Left ventricle myocardium inferior (tissue), 1 donor: Measurements from ENCODE around the gene ACADSB. TPM values are rescaled to one million over a fixed set of nuclear protein-coding genes. Genes with fewer than 3 reads are reported as not detected.

Experiments used
- DNase-seq: peaks from one replicate; pipeline ENCODE4 v3.0.0-alpha.2; 2020
- H3K27ac ChIP-seq: fragments of 200-600 bp; replicated peaks from 2 replicates; pipeline ENCODE4 v1.8.0; 2021
- H3K27me3 ChIP-seq: fragments of 200-600 bp; 2 replicates; pipeline ENCODE4 v1.8.0; 2021; ENCODE audit warnings: low read depth
- H3K36me3 ChIP-seq: fragments of 200-600 bp; 2 replicates; pipeline ENCODE4 v1.8.0; 2021
- H3K4me1 ChIP-seq: fragments of 200-600 bp; 2 replicates; pipeline ENCODE4 v1.8.0; 2021
- H3K4me3 ChIP-seq: fragments of 200-600 bp; 2 replicates; pipeline ENCODE4 v1.8.0; 2021; ENCODE audit warnings: mild to moderate bottlenecking, moderate library complexity
- H3K9me3 ChIP-seq: fragments of 200-600 bp; replicated peaks from 2 replicates; pipeline ENCODE4 v1.8.0; 2021
- CTCF ChIP-seq: fragments of 200-600 bp; IDR thresholded peaks from 2 replicates; pipeline ENCODE4 v1.8.0; 2021; ENCODE audit warnings: antibody characterized with exemption, mild to moderate bottlenecking, borderline replicate concordance
- intact Hi-C: fragments of 100-400 bp; cut with micrococcal nuclease; formaldehyde crosslinking; loops from one replicate; pipeline ENCODE4 v1.11.0; 2022
- long read RNA-seq: library from polyadenylated mRNA; unstranded; transcript quantifications from one replicate; pipeline ENCODE4 v2.0.0, GENCODE V29; 2021
- total RNA-seq: library from RNA; stranded (reverse); fragmentation: NEBNext Ultra II Directional; extraction: Animal tissue kit (Norgen Biotek cat#: 25700); gene quantifications from one replicate; pipeline ENCODE4 v1.2.1, GENCODE V29; 2021
- donor health status: DM: no; HTN: yes; CAD: no; lungs with severe emphysema.

ACADSB gene
- total RNA-seq = 109 TPM
- long read RNA-seq, full-length matches to known transcripts = 20 of 34 reads
- long read RNA-seq, partial matches to known transcripts = 5 of 34 reads
- long read RNA-seq, other reads (novel, unspliced or antisense) = 9 of 34 reads

DNA sequence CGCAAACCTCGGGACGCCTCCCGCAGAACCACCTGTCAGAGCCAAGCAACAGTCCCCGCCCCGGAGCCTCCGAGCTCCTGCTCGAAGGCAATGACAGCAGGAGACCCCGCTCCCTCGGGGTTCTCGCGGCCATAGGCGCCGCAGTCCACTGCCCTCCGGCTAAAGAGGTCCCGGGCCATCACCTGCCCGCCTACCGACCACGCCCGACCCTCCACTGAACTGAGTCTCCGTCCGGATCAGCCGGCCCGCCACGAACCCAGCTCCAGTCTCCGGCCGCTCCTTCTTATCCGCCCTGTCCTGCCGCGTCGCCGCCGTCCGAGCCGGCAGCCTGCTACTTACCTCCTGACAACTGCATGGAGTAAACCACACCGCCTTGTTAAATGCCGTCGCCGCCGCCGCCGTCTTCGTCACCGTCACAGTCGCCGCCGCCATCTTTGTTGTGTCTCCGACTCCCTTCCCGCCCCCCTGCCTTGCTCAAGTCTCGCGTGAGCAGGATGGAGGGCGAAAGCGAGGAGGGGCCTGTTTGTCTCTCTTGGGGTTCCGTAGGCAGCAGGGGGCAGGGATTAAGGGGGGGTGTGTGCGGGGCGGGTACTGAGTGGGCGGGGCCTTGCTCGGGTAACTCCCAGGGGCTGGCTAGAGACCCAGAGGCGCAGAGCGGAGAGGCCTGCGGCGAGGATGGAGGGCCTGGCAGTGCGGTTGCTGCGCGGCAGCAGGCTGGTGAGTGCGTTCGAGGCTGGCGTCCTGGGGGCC is at the start of gene ACADSB, which contains the start of gene IKZF5:
ACADSB (plus strand) TSS at position 652 of the 750 bp plus-strand sequence; CDS start at position 676, 24 bp downstream.
IKZF5 (minus strand) TSS at position 441 of the 750 bp plus-strand sequence. CDS start 10,170 bp downstream, outside the sequence.
- H3K27ac ChIP-seq = peak within 1 kb of the TSS; percentile 94
- H3K27me3 ChIP-seq = no peaks in the 10 kb centered on the region
- no peak for TF ChIP-seq CTCF
- H3K9me3 ChIP-seq = no peaks in the 10 kb centered on the region
- H3K36me3 ChIP-seq = peaks cover 3% of the 10 kb centered on the region
- peaks cover 64% of the 10 kb centered on the region for H3K4me1 ChIP-seq
- H3K4me3 ChIP-seq = peak within 1 kb of the TSS; percentile 95
- DNase-seq = peak; percentile 95
- intact Hi-C loops = no loop called here

- H3K27me3 ChIP-seq = no peaks in the 10 kb centered on the region
- H3K36me3 ChIP-seq = peaks cover 10% of the 10 kb centered on the region
- no peak for DNase-seq
- H3K9me3 ChIP-seq = peaks cover 16% of the 10 kb centered on the region
- H3K4me1 ChIP-seq = no peaks in the 10 kb centered on the region
- H3K27ac ChIP-seq = no peak overlapping the region
- H3K4me3 ChIP-seq = no peak overlapping the region
- intact Hi-C loops = no loop called here
- TF ChIP-seq CTCF = no peak
Measured at GRCh38 chr10:122962405-122962804, 46.4 kb upstream of the ACADSB start.

GRCh38 chr10:122966879-122967278 is 41.9 kb upstream of the ACADSB start:
- peaks cover 10% of the 10 kb centered on the region for H3K36me3 ChIP-seq
- H3K27ac ChIP-seq = no peak overlapping the region
- TF ChIP-seq CTCF = no peak
- no peak overlapping the region for H3K4me3 ChIP-seq
- H3K27me3 ChIP-seq = no peaks in the 10 kb centered on the region
- DNase-seq = no peak
- intact Hi-C loops = no loop called here
- H3K9me3 ChIP-seq = peaks cover 38% of the 10 kb centered on the region
- H3K4me1 ChIP-seq = no peaks in the 10 kb centered on the region

GRCh38 chr10:122968698-122969097 is 40.1 kb upstream of the ACADSB start:
- no peak for TF ChIP-seq CTCF
- H3K27ac ChIP-seq = no peak overlapping the region
- no peak overlapping the region for H3K4me3 ChIP-seq
- H3K4me1 ChIP-seq = no peaks in the 10 kb centered on the region
- DNase-seq = no peak
- peaks cover 38% of the 10 kb centered on the region for H3K9me3 ChIP-seq
- no peaks in the 10 kb centered on the region for H3K27me3 ChIP-seq
- H3K36me3 ChIP-seq = peaks cover 10% of the 10 kb centered on the region
- intact Hi-C loops = no loop called here

DNA sequence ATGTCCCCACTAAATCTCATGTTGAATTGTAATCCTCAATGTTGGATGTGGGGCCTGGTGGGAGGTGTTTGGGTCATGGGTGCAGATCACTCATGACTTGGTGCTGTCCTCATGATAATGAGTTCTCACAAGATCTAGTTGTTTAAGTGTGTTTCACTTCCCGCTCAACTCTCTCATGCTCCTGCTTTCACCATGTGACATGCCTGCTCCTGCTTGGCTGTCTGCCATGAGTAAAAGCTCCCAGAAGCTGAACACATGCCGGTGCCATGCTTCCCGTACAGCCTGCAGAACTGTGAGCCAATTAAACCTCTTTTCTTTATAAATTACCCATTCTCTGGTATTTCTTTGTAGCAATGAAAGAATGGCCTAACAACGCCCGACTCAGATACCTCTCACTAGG is 34.8 kb upstream of the ACADSB start:
- DNase-seq = no peak
- no peak overlapping the region for H3K27ac ChIP-seq
- H3K4me1 ChIP-seq = no peaks in the 10 kb centered on the region
- no peak overlapping the region for H3K4me3 ChIP-seq
- peaks cover 5% of the 10 kb centered on the region for H3K9me3 ChIP-seq
- intact Hi-C loops = no loop called here
- no peaks in the 10 kb centered on the region for H3K36me3 ChIP-seq
- no peak for TF ChIP-seq CTCF
- H3K27me3 ChIP-seq = no peaks in the 10 kb centered on the region
